Fibroblast of lung (primary cell): Measurements from ENCODE around the gene C6orf15. TPM values are rescaled to one million over a fixed set of nuclear protein-coding genes. Genes with fewer than 3 reads are reported as not detected.

Experiments used
- DNase-seq, 2 donors: peaks; one replicate each; pipeline versions ENCODE4 v3.0.0 to v3.0.0-alpha.2; 2010; ENCODE audit warnings: low read depth in 2 of 2
- H2AFZ ChIP-seq: 2 replicates; pipeline ENCODE4 v1.5.1; 2012; ENCODE audit warnings: low read length, control low read depth, inconsistent platforms
- H3K27ac ChIP-seq: 2 replicates; pipeline ENCODE4 v1.5.1; 2011; ENCODE audit warnings: low read length, control low read depth; ENCODE audit not compliant: insufficient read depth
- H3K27me3 ChIP-seq: 2 replicates; pipeline ENCODE4 v1.5.1; 2011; ENCODE audit warnings: mild to moderate bottlenecking, low read length; ENCODE audit not compliant: control insufficient read depth, insufficient read depth
- H3K36me3 ChIP-seq: 2 replicates; pipeline ENCODE4 v1.5.1; 2011; ENCODE audit warnings: low read length; ENCODE audit not compliant: control insufficient read depth, insufficient read depth
- H3K4me1 ChIP-seq: 2 replicates; pipeline ENCODE4 v1.5.1; 2011; ENCODE audit warnings: low read length; ENCODE audit not compliant: control insufficient read depth, insufficient read depth; ENCODE audit errors: extremely low read depth
- H3K4me2 ChIP-seq: 2 replicates; pipeline ENCODE4 v1.5.1; 2011; ENCODE audit warnings: low read length, control low read depth; ENCODE audit not compliant: insufficient read depth; ENCODE audit errors: extremely low read depth
- H3K4me3 ChIP-seq, 4 experiments: fragments of 200-600 bp in 1 of 4; sonication (generic) in 1 of 4; replicated peaks in 1 of 4; 2 replicates each; pipeline ENCODE4 v1.5.1; 2011 to 2016; ENCODE audit warnings: low read length in 4 of 4, low read depth in 3 of 4, mild to moderate bottlenecking in 3 of 4, control low read depth in 2 of 4, inconsistent platforms in 1 of 4, mixed read lengths in 1 of 4; ENCODE audit not compliant: insufficient read depth in 1 of 4; ENCODE audit errors: control extremely low read depth in 1 of 4
- H3K79me2 ChIP-seq: 2 replicates; pipeline ENCODE4 v1.5.1; 2012; ENCODE audit warnings: mild to moderate bottlenecking, low read length, inconsistent platforms; ENCODE audit not compliant: control insufficient read depth, insufficient read depth
- H3K9ac ChIP-seq: 2 replicates; pipeline ENCODE4 v1.5.1; 2011; ENCODE audit warnings: mild to moderate bottlenecking, low read length, control low read depth; ENCODE audit not compliant: insufficient read depth
- H3K9me3 ChIP-seq: 2 replicates; pipeline ENCODE4 v1.5.1; 2012; ENCODE audit warnings: low read depth, low read length; ENCODE audit not compliant: control insufficient read depth, insufficient read depth
- H4K20me1 ChIP-seq: 2 replicates; pipeline ENCODE4 v1.5.1; 2011; ENCODE audit warnings: low read length; ENCODE audit not compliant: control insufficient read depth, insufficient read depth; ENCODE audit errors: extremely low read depth
- EZH2 ChIP-seq: IDR thresholded peaks from 2 replicates; pipeline ENCODE4 v1.5.1; 2012; ENCODE audit warnings: low read length, control low read depth, mild to moderate bottlenecking; ENCODE audit errors: missing control alignments
- polyA plus RNA-seq, 2 donors: library from polyadenylated mRNA; depleted of rRNA in 1 of 2; stranded (reverse) in 1 of 2; unstranded in 1 of 2; fragments of >200 nt; gene quantifications; 2 replicates each; pipeline ENCODE4 v1.2.1, GENCODE V29; 2011 to 2012; ENCODE audit warnings: missing spikeins in 1 of 2
- total RNA-seq: library from RNA; depleted of rRNA; stranded (reverse); fragments of >200 nt; gene quantifications from 2 replicates; pipeline ENCODE4 v1.2.1, GENCODE V29; 2014
- TF ChIP-seq, protein P1 (sequence below), 2 donors: IDR thresholded peaks in 1 of 2; conservative IDR thresholded peaks in 1 of 2; 1 replicate in 1 of 2; 2 replicates in 1 of 2; pipeline ENCODE4 v1.5.1; 2011 to 2012; ENCODE audit warnings: low read length in 2 of 2, control low read depth in 1 of 2, inconsistent platforms in 1 of 2, low read depth in 1 of 2, mild to moderate bottlenecking in 1 of 2

C6orf15 gene
- total and polyA plus RNA-seq, 2 donors (not counting 1 experiment from before 2014, with no cell fraction given) = not detected

GRCh38 chr6:31120151-31120915 is 8.0 kb upstream of the C6orf15 start, which contains the start of gene CDSN:
TSS of gene CDSN (minus strand) at chr6:31120446. CDS start at chr6:31120419, 27 bp downstream.
- H2AFZ ChIP-seq = no peak within 1 kb of the TSS
- H3K9me3 ChIP-seq = no peaks in the 10 kb centered on the region
- H3K4me3 ChIP-seq = no peak within 1 kb of the TSS
- H3K27me3 ChIP-seq = no peaks in the 10 kb centered on the region
- no peaks in the 10 kb centered on the region for H3K36me3 ChIP-seq
- no peaks in the 10 kb centered on the region for H3K79me2 ChIP-seq
- H3K9ac ChIP-seq = no peak within 1 kb of the TSS
- DNase-seq = no peak
- TF ChIP-seq EZH2 = no peak
- TF ChIP-seq, protein P1, sequence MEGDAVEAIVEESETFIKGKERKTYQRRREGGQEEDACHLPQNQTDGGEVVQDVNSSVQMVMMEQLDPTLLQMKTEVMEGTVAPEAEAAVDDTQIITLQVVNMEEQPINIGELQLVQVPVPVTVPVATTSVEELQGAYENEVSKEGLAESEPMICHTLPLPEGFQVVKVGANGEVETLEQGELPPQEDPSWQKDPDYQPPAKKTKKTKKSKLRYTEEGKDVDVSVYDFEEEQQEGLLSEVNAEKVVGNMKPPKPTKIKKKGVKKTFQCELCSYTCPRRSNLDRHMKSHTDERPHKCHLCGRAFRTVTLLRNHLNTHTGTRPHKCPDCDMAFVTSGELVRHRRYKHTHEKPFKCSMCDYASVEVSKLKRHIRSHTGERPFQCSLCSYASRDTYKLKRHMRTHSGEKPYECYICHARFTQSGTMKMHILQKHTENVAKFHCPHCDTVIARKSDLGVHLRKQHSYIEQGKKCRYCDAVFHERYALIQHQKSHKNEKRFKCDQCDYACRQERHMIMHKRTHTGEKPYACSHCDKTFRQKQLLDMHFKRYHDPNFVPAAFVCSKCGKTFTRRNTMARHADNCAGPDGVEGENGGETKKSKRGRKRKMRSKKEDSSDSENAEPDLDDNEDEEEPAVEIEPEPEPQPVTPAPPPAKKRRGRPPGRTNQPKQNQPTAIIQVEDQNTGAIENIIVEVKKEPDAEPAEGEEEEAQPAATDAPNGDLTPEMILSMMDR (conservative IDR thresholded peaks at IDR 0.05 in 1 of 2, IDR thresholded peaks at IDR 0.05 in 1 of 2; ENCODE audit: low read depth in 1 of 2, low read length in 2 of 2) = no peak
- H3K27ac ChIP-seq = no peak within 1 kb of the TSS
- H3K4me2 ChIP-seq = no peak within 1 kb of the TSS
- no peaks in the 10 kb centered on the region for H4K20me1 ChIP-seq
- H3K4me1 ChIP-seq = peaks cover 14% of the 10 kb centered on the region

DNA sequence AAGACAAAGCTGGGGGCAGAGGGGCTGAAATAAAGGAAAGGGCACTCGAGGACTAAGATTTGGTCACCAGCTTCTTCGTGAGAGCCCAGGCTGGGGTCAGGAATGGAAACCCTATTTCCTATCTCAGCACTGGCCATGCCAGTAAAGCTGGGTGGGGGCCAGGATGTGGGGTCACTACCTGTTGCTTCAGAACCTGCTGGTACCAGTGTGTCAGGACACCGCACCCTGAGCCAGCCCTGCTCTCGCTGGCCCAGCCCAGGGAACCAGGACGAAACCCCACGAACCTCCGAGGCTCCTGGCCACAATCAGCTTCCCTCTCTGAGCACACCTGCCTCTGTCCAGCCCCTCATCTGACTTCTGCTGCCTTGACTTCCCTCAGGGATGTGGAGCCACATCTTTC is 5.8 kb upstream of the C6orf15 start:
- Histone ChIP-seq H3K4me3 (no peak overlapping the region), H4K20me1 (no peaks in the 10 kb centered on the region), H3K4me2 (no peak overlapping the region), H3K9ac (no peak overlapping the region), H3K27me3 (no peaks in the 10 kb centered on the region), H2AFZ (no peak overlapping the region), H3K27ac (no peak overlapping the region), H3K4me1 (peaks cover 29% of the 10 kb centered on the region), H3K9me3 (no peaks in the 10 kb centered on the region), H3K79me2 (no peaks in the 10 kb centered on the region), H3K36me3 (no peaks in the 10 kb centered on the region)
- TF ChIP-seq, protein P1 (conservative IDR thresholded peaks at IDR 0.05 in 1 of 2, IDR thresholded peaks at IDR 0.05 in 1 of 2; ENCODE audit: low read depth in 1 of 2, low read length in 2 of 2) = no peak
- TF ChIP-seq EZH2 = no peak
- no peak for DNase-seq

DNA sequence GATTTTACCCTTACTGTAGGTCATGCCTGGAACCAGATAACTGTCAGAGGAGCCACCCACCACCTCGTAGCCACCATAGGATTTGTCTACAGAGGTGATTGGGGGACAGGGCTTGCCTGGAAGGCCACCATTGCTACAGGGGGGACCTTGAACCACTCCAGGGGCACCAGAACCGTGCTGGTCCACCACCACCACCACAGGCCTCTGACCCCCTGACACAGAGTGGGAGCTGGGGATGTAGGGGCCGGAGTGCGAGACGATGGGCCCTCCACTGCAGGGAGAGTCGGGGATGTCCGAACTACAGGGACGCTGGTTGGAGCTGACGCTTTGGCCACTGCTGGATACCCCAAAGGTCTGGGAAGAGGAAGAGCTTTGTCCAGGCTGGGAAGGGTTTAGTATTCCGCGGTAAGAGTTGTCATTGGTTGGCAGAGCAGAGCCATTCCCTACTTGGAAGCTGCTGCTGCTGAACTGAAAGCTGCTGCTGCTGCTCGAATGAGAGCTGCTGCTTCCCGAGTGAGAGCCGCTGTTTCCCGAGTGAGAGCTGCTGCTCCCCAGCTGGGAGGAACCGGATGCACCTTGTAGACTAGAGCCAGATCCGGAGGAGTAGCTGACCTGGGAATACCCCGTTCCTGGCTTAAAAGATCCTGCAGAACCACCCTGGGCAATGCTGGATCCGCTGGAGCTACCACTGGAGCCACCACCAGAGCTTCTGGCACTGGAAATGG is 4.4 kb upstream of the C6orf15 start:
- H2AFZ ChIP-seq = peak overlapping the region; percentile 36
- H3K4me3 ChIP-seq = peak overlapping the region in 1 of 4 experiments; percentile 39
- H4K20me1 ChIP-seq = no peaks in the 10 kb centered on the region
- peak overlapping the region; percentile 75 for H3K4me2 ChIP-seq
- TF ChIP-seq, protein P1 (conservative IDR thresholded peaks at IDR 0.05 in 1 of 2, IDR thresholded peaks at IDR 0.05 in 1 of 2; ENCODE audit: low read depth in 1 of 2, low read length in 2 of 2) = no peak
- TF ChIP-seq EZH2 = no peak
- H3K9me3 ChIP-seq = no peaks in the 10 kb centered on the region
- H3K4me1 ChIP-seq = peaks cover 19% of the 10 kb centered on the region
- DNase-seq = no peak
- H3K27ac ChIP-seq = no peak overlapping the region
- no peaks in the 10 kb centered on the region for H3K36me3 ChIP-seq
- no peak overlapping the region for H3K9ac ChIP-seq
- H3K79me2 ChIP-seq = no peaks in the 10 kb centered on the region
- peaks cover 3% of the 10 kb centered on the region for H3K27me3 ChIP-seq
